Endometrium (tissue), 2 donors: ENCODE measurements around the gene KIF26A.

ENCODE experiments used
- FAIRE-seq: peaks from 2 replicates; lab custom pipeline; 2012; peaks lifted over from hg19 to GRCh38; lab: Jason Lieb, UNC
- donor health status: control.
- donor health status: control.

The KIF26A gene

DNA sequence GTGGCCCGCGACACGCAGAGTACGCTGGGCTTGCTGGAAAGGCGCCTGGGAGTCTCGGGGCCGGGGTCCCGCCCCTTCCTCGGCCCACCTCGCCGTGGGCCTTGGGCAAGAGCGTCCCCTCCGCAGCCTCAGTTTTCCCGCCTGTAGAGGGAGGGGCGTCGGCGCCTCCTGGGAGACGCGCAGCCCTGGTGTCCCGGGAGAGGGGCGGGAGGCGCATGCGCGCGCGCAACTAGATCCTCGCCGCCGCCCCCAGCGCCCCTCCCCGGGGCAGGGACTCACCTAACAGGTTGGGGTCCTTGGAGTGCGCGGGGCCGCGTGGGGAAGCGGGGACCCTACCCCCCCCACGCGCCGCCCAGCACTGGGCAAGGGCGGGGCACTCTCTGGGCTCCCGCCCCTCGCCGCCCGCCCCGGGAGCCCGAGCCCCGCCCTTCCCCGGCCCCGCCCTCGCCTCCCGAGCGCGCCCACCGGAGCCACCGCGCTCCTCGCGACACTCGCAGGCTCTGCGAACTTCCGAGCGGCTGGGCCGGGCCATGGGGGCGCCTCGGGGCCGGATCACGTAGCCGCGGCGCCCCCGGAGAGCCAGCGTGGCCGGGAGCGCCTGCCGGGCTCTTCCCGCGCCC lies at the start of gene KIF26A:
TSS of gene KIF26A (plus strand) at position 490 of the 620 bp plus-strand sequence. CDS start 136 bp downstream, outside the sequence.
- FAIRE-seq: no peak

DNA sequence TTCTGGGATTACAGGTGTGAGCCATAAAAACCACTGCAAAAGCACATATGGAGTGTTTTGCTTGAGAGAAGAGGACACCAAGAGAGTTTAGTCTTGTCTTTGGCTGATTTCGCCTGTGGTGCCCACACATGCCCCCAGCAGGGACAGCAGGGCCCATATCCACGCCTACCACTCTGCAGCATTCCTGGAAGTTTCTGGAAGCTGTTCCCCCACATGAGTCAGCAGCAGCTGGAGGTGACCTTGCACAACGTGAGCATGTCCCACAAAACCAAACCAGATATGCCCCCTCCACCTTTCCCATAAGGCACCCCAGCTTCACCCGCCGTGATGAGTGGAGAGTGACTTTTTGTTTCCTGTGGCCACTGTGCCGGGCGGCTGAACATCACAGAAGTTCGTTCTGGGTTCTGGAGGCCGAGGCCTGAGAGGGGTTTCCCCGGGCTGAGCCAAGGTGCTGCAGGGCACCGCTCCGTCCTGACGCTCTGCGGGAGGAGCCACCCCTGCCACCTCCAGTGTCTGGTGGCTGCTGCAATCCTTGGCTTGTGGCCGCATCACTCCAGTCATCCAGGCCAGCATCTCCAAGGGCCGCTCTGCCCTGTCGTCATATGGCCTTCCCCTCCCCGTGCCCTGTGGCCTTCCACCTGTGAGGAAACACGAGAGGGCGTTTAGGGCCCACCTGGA lies 48.2 kb upstream of the KIF26A start:
- no peak for FAIRE-seq

DNA sequence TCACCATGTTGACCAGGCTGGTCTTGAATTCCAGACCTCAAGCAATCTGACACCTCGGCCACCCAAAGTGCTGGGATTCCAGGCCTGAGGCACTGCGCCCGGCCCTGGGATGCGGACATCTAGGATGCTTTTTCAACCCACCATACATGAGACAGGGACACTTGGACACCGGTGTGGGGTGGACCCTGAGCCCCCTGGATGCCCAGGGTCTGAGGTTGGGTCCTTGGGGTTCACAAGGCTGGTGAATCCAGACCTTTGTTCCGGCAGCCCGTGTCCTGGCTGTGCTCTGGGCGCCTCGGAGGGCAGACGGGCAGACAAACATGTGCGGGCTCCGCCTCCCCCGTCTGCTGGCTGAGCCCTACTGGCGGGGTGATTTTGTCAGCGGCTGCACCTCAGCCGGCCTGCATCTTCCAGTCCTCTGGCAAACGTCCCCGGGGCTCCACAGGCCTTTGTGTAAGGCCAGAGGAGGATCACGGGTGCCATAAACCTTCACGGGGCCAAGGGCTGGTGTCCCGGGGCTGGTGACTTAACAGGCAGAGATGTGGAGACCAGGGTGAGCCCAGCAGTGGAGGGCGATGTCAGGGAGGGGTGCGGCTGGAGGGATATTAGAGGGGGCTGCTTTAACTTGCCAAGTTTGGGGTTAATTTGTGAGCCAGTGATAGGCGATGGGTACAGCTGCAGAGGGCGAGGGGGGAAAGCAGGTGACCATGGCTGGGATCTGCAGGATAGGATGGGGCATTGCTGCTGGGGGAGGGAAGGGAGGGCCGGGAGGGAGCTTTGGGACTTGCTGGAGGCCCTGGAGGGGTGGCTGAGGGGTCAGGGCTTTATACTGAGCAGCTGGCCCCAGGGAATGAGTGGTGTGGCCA lies 47.1 kb upstream of the KIF26A start:
- FAIRE-seq: no peak

DNA sequence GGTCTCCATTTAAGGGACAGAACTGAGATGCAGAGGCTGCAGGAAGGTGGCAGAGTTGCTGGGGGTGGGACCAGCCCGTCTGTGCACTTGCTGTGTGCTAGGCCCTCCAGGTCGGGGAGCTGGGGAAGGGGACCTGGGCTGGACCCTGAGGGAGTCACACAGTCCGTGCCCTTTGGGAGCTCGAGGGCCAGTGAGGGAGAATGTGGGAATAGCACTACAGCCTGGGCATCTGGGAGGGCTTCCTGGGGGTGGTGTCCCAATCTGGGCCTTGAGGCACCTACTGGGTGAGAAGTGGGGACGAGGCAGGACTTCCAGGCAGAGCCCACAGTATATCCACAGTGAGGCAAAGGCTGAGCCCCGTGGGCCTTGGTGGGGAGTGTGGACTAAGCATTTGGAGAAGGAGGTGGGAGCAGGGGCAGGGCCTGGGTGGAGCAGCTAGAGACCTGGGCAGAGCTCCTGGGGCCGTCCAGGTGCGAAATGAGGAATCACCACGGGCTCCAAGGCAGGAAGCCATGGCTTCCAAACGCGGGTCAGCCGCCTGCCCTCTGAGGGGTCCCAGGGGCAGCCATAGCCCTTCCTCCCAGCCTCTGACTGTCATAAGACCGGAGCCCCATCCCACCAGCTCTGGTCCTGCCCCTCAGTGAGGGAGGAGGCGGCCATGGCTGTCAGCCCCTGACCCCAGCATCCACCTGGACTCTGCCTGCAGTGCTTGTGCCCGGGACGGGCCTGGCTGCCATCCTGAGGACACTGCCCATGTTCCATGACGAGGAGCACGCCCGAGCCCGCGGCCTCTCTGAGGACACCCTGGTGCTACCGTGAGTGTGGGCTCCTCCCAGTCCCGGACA lies 46.2 kb upstream of the KIF26A start:
- no peak for FAIRE-seq

DNA sequence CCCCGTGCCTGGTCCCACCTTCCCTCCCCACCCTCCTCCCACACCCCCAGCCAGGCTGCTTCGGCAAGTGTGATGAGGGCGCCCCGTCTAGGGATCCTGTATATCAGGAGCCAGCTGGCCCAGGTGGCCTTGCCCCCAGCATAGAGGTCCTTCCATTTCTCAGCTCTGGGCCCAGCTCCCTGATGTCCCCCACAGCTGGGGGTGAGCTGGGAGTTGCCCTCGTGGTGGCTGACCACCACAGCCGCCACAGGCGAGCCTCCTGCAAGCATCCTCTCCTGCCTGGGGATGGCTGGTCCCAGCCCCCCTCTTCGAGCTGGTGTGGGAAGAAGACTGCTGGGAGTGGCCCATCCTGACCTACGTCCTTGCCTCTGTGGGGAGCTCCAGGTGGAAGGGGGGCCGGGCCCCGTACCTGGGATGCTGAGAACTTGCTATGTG lies 45.4 kb upstream of the KIF26A start:
- FAIRE-seq: no peak

DNA sequence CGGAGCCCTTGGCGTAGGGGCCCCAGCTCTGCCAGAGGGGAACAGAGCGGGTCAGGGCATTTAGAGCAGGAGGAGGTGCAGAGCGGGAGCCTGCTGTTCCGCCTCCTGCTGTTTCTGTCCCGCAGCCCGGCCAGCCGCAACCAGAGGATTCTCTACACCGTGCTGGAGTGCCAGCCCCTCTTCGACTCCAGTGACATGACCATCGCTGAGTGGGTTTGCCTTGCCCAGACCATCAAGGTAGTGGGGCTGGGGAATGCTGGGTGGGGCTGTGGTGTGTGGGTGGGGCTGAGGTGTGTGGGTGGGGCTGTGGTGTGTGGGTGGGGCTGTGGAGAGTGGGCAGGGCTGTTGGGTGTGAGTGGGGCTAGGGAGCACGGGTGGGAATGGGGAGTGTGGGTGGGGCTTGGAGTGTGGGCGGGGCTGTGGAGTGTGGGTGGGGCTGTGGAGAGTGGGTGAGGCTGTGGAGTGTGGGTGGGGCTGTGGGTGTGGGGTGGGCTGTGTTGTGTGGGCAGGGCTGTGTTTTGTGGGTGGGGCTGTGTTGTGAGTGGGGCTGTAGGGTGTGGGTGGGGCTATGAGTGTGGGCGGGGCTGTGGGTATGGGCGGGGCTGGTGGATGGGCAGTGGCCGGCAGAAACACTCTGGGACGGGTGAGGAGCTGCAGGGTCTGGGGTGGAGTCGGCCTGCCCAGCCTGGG lies 44.9 kb upstream of the KIF26A start:
- FAIRE-seq: no peak

DNA sequence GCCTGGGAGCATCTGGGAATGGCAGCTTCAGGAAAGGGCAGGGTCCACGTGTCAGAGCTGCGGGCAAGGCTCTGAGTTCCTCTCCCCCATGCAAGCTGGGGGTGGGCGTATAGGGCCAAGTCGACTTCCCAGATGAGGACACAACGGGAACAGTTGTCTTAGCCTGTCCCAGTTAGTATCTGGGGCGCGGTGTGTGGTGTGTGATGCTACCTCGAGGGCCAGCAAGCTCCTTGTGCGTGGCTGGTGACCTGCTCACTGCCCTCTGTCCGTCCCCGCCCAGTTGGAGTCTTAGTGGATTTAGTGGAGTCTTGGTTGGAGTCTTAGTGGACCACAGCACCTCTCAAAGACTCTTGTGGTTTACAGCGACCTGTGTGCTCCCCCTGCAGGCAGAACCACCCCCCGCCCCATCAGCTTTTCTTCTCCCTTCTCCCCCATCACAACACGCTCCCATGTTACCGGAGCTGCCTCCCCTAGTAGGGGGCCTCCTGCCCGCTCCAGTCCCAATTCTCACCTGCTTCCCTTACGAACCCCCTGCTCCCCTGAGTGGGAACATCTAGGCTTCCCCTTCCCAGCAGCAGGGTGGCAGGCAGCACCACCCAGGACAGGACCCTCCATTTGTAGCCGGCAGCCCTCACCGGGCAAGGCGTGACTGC lies 44.2 kb upstream of the KIF26A start:
- no peak for FAIRE-seq

DNA sequence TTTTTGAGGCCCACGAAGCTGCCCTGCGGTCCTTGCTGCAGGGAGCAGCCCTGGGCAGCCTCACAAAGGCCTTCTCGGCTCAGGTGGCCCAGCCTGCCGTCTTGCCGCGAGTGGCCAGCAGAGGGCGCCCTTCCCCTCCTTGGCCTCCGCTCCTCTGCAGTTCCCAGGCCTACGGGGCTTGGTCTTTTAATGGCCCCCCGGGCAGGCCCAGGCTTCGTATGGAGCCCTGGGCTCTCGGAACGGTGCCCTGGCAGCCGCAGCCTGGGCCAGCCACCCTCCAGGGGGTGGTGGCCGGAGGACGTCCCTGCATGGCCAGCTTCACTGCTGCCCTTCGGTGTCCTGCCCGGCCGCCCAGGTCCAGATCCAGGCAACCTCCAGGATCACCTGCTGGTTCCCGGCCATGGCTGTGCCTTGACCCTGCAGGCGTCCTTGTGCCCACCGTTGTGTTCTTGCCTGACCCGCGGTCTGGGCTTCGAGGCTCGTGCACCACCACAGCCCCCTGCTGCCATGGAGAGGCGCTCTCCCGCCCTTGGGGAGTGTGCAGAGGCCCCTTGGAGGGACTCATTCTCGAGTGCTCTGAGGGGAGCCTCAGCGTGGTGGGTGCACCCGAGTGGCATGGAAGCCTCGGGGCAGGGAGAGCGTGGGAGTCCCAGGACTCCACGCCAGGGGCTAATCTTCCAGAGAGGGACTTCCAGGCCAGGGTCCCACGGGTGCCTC lies 43.5 kb upstream of the KIF26A start:
- FAIRE-seq: no peak

DNA sequence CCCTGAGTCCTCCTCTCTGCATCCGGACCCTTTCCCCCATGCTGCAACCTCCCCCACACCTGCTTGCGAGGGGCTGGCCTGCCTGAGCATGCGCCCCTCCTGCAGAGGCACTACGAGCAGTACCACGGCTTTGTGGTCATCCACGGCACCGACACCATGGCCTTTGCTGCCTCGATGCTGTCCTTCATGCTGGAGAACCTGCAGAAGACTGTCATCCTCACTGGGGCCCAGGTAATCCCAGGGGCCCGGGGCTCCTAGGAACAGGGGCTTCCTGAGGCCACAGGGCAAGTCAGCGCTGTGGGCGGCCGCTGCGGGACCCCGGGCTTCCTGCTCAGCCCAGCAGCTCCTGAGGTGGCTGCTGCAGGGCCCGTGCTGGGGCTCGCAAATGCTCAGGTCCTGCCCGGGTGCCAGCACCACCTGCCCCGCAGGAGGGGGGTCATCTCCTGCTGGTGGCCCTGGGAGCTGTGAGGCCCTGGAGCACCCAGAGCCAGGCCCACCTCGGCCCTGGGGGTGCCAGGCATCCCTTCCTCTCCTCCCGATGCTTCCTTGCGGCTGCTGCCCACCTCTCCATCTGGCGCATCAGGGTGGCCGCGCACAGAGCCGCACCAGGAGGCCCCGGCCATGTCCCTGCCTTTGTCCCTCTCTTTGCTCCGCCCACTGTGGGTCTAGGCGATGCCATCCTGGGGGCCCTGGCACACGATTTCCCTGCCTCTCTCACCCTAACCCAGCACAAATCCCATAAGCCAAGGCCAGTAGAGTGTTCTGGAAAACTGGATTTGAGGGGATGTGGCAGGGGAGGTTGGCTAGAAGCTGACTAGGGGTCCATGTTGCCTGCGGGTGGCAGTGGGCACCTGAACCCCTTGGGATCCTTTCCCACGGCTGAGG lies 42.7 kb upstream of the KIF26A start:
- no peak for FAIRE-seq

DNA sequence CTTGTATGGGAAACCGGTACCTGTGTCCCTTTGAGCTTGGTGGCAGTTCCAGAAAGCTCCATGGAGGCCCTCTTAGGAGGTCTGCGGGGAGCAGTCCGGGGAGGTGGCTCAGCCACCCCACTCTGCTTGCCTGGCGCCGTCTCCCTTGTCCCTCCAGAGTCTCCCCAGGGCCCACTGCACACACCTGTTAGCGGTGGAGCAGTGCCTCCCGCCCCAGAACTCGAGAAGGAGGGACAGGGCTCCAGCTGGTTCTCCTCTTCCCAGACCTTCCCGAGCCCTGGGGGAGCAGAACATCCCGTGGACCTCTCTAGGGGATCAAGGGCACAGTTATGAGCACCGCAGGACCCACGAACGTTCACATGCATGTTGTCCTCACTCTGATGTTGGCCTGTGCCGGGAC lies 42.1 kb upstream of the KIF26A start:
- FAIRE-seq: no peak

DNA sequence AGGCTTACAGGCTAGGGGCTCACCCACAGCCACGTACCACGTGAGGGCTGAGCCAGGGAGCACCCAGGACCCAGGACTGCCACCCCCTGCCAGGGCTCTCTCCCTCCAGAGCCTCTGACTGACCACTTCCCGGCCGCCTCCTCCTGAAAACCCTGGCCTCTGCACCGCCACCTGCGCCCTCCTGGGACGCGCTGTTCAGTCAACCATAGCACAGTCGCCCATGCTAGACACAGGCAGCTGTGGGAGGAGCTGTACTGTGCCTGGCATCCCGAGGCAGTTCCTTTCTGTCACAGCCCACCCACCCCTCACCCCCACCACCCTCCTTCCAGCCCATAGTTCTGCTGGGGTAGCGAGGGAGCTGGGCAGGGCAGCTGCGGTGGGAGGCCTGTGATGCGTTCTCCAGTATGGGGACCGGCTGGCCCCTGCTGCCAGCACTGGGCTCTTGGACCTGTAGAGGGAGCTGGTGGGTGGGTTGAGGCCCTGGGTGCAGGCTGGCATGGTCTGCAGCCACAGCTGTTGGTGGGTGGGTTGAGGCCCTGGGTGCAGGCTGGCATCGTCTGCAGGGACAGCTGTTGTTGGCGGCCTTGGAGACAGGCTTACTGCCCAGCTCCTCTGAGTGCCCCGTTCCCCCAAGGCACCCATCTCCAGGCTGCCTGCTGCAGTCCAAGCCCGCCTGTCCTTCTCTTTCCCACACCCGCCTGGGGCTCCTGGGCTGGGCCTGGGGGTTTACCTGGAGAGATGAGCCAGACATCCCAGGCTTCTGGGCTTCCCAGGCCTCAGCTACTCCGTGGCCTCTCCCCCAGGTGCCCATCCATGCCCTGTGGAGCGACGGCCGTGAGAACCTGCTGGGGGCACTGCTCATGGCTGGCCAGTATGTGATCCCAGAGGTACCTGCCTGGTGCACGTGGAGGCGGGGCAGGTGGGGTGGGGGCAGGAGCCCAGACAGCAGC lies 41.4 kb upstream of the KIF26A start:
- no peak for FAIRE-seq

DNA sequence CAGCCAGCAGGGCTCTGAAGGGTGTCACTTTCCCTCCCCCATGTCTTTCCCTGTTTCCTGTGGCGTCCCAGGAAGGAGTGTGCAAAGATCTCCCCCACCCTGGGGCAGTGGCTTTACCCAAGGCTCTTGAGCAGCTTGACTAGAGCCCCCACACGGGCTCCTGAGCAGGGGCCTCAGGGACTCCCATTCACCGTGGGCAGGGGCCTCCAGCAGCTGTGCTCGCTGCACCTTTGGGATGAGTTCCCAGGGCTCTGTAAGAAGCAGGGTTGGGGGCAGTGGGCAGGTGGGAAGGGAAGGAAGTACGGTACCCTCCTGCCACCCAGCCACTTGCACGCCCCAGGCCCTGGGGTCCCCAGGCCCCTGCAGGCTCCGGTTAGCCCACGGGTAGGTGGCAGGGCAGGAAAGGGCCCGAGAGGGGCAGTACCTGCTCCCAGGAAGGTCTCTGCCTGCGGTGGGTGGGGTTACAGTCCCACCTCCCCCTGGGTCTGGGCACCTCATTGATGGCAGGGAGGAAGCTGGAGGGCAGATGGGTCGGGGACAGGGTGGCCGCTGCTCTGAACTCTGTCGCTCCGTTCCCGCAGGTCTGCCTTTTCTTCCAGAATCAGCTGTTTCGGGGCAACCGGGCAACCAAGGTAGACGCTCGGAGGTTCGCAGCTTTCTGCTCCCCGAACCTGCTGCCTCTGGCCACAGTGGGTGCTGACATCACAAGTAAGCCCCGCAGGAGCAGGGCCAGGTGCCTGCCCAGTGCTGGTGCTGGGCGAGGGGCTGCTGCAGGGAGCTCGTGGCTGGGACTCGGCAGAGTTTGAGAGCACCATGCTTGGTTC lies 39.9 kb upstream of the KIF26A start:
- no peak for FAIRE-seq

DNA sequence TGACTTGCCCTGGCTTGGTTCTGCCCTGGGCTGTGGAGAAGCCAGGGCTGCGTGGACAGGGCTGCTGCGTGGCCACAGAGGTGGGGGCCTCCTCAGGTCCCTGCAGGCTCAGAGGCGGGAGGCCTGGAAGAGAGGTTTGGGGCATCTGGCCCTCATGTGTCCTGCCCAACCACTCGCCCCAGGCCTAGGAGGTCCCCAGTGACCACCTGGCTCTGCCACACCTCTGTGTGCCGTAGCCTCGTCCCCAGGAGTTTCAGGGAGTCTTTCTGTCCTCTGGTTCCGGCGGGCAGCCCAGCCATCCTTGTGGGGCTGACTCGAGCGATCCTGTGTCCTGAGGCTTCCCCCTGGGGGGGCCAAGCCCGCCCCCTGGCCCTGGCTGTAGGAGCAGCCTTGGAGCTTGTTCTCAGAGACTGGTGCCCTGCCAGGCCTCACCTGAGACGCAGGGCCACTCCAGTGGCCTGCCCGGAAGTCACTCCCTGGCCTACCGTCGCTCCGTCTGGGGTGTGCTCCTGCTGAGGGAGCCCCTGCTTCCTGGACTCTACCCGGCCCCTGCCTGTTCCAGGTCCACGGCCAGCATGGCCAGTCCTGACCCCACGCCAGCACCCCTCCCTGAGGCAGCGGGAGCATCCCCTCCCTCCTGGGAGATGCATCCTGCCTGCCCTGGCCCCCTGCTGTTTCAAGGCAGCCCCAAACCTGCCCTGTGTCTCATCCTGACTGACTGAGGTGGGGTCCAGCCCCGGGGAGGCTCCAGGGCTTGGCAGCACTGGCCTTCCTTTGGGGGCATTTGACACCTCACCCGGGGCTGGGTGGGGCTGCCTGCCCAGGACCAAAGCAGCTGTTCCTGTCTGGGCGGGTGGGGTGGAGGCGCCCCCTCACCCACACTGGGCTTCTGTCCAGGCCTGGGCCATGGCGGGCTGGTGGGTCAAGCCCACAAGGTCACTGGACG lies 39.0 kb upstream of the KIF26A start:
- FAIRE-seq: no peak

DNA sequence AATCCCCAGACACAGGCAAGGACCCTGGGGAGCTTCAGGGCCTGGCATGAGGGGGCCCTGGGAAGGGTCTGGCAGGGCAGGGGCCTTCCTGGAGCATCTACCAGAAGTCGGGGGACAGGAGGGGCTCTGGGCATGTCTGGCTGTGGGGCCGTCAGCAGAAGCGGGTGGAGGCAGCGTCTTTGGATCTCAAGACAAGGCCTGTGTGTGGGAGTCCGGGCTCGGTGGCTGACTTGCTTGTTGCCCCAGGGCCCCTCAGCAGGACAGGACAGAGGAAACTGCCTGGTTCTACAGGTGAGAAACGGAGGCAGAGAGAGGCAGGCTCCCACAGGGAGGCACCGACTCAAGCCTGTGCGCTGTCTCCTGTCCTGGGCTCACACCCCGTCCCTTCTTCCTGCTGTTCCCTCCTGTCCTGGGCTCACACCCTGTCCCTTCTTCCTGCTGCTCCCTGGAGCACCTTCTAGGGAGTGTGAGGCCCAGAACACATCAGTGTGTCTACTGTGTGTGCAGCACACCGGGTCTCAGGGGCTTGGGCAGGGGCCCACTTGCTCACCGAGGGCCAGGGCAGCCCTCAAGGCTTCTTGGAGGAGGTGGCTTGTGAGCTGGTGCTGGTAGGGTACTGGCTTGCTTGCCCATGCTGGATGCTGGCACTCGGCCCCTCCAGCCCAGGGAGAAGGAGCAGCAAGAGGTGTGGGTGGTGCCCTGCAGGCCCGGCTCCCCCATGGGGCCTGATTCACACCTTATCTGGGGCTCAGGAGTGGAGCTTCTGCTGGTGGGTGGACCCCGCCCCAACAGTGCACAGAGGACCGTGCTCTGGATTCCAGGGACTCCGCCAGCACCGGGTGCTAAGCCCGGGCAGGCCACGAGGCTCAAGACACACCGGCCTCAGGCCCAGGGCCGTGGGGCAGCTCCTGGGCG lies 38.0 kb upstream of the KIF26A start:
- no peak for FAIRE-seq

DNA sequence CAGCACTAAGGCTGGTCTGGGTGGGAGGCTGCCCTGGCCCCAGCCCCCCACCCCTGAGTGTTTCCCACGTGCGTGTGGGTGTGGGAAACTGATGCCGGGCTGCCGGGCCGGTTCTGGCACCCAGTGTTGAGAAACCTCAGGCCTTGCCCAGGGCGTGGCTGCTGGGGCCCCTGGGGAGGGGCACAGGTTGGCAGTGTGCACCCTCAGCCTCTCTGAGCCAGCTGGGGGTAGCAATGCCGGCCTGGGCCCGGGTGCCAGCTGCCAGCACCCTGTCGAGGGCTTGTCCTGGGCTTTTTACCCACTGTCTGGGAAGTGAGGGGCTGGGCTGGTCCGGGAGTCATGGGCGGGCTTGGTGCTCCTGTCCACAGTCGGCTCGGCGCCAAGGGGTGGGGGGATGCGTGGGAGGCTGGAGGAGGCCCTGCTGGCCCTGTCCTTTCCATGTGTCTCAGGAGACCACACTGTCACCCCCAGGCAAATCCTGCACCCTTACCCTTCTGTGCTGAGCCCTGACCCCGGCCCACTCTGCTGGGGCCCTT lies 37.2 kb upstream of the KIF26A start:
- FAIRE-seq: no peak
